Panc1 (cell line): Measurements from ENCODE around the gene TRIM4.
"Not testable (repeated sequence)": the region's sequence is repeated elsewhere in the genome, so short reads cannot be mapped to it uniquely, and the experiment has no call there.

Experiments
- CTCF ChIP-seq: fragments of 450-650 bp; IDR thresholded peaks from 2 replicates; pipeline ENCODE4 v1.5.1; 2017; ENCODE audit warnings: mild to moderate bottlenecking
- POLR2AphosphoS5 ChIP-seq: IDR thresholded peaks from 2 replicates; pipeline ENCODE4 v1.6.1; 2012; ENCODE audit warnings: mild to moderate bottlenecking, low read depth, low read length, moderate library complexity
- TF ChIP-seq, protein P1 (sequence below), 2 experiments: IDR thresholded peaks; 2 replicates each; pipeline ENCODE4 v1.6.1; 2011 to 2012; ENCODE audit warnings: low read depth in 2 of 2, control low read depth in 1 of 2, low read length in 1 of 2, mild to moderate bottlenecking in 1 of 2, moderate library complexity in 1 of 2; ENCODE audit not compliant: insufficient read depth in 1 of 2

GRCh38 chr7:99954643-99955042, 35.3 kb upstream of the TRIM4 start:
- not testable (repeated sequence) for TF ChIP-seq CTCF, POLR2AphosphoS5
- TF ChIP-seq, protein P1, sequence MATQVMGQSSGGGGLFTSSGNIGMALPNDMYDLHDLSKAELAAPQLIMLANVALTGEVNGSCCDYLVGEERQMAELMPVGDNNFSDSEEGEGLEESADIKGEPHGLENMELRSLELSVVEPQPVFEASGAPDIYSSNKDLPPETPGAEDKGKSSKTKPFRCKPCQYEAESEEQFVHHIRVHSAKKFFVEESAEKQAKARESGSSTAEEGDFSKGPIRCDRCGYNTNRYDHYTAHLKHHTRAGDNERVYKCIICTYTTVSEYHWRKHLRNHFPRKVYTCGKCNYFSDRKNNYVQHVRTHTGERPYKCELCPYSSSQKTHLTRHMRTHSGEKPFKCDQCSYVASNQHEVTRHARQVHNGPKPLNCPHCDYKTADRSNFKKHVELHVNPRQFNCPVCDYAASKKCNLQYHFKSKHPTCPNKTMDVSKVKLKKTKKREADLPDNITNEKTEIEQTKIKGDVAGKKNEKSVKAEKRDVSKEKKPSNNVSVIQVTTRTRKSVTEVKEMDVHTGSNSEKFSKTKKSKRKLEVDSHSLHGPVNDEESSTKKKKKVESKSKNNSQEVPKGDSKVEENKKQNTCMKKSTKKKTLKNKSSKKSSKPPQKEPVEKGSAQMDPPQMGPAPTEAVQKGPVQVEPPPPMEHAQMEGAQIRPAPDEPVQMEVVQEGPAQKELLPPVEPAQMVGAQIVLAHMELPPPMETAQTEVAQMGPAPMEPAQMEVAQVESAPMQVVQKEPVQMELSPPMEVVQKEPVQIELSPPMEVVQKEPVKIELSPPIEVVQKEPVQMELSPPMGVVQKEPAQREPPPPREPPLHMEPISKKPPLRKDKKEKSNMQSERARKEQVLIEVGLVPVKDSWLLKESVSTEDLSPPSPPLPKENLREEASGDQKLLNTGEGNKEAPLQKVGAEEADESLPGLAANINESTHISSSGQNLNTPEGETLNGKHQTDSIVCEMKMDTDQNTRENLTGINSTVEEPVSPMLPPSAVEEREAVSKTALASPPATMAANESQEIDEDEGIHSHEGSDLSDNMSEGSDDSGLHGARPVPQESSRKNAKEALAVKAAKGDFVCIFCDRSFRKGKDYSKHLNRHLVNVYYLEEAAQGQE (IDR thresholded peaks at IDR 0.05; ENCODE audit: insufficient read depth in 1 of 2, low read depth in 2 of 2, low read length in 1 of 2): not testable (repeated sequence)
